ENCODE data around the gene FLOT1. TPM values are rescaled to one million over a fixed set of nuclear protein-coding genes. Genes with fewer than 3 reads are reported as not detected.

FLOT1 gene
- total and polyA plus RNA-seq, 2 donors (not counting 3 experiments of a cell fraction or from before 2014, with no cell fraction given) = 141 to 154 TPM

DNA sequence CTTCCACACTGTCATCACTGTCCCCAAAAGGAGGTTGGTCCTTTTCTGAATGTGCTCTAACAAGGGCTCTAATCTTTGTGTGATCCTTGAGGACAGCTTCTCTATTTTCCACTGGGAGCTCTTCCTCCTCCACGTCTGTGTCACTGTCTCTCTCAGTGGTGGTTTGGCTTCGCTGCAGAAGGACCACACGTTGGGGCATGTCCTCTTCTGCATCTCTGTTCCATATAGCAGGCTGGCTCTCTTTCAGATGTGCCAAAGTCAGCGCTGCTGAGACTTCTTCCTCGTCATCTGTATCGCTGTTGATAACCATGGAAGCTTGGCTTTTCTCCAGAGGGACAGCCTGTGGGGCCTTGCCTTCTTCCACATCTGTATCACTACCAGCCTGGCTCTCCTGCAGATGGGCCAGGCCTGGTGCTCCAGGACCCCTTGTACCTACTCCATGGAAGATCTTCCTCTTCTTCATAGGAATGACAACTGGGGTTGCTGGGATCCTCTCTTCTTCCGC, 30.0 kb downstream of the FLOT1 start:
- Histone ChIP-seq H3K27ac (ENCODE audit: insufficient read depth, low read depth, low read length) (no peak overlapping the region), H2AFZ (ENCODE audit: low read depth, low read length) (no peak overlapping the region), H3K9me3 (replicated peaks; ENCODE audit: control insufficient read depth, insufficient read depth, low read length) (no peaks in the 10 kb centered on the region), H3K9me1 (replicated peaks; ENCODE audit: control insufficient read depth, extremely low read depth, insufficient read depth, low read length) (no peaks in the 10 kb centered on the region), H3K36me3 (ENCODE audit: control insufficient read depth in 2 of 2, extremely low read depth in 1 of 2, insufficient read depth in 2 of 2, low read length in 2 of 2) (peaks cover 3 to 17% of the 10 kb centered on the region in 2 experiments), H3K9ac (replicated peaks; ENCODE audit: extremely low read depth, insufficient read depth, low read length) (no peak overlapping the region), H4K20me1 (replicated peaks; ENCODE audit: control insufficient read depth, extremely low read depth, insufficient read depth, low read length) (no peaks in the 10 kb centered on the region), H3K27me3 (ENCODE audit: control insufficient read depth in 2 of 2, insufficient read depth in 2 of 2, low read length in 2 of 2) (no peaks in the 10 kb centered on the region), H3K4me1 (ENCODE audit: control insufficient read depth, extremely low read depth, insufficient read depth, low read length) (peaks cover 7% of the 10 kb centered on the region), H3K4me2 (ENCODE audit: insufficient read depth, low read length) (no peak overlapping the region), H3K79me2 (ENCODE audit: control insufficient read depth, insufficient read depth, low read length) (peaks cover 5% of the 10 kb centered on the region), H3K4me3 (replicated peaks in 1 of 3; ENCODE audit: insufficient read depth in 1 of 3, low read depth in 1 of 3, low read length in 3 of 3) (no peak overlapping the region)
- DNase-seq (ENCODE audit: low read depth, low spot score) (no peak), FAIRE-seq (no peak)
- TF ChIP-seq FOS (IDR thresholded peaks at IDR 0.05; ENCODE audit: borderline replicate concordance, insufficient read depth, low read length) (no peak), GATA2 (IDR thresholded peaks at IDR 0.05; ENCODE audit: insufficient read depth, insufficient read length, low read depth, low read length) (no peak), EZH2 (IDR thresholded peaks at IDR 0.05; ENCODE audit: borderline replicate concordance, low read depth, low read length, severe bottlenecking) (no peak), POLR2A (IDR thresholded peaks at IDR 0.05; ENCODE audit: low read depth, low read length) (no peak), JUN (IDR thresholded peaks at IDR 0.05; ENCODE audit: borderline replicate concordance, insufficient read depth, insufficient read length, low read depth) (no peak), POLR2AphosphoS5 (IDR thresholded peaks at IDR 0.05; ENCODE audit: insufficient read depth, low read depth, low read length) (no peak), MYC (IDR thresholded peaks at IDR 0.05; ENCODE audit: low read depth, low read length) (no peak)
- TF ChIP-seq, protein P1, sequence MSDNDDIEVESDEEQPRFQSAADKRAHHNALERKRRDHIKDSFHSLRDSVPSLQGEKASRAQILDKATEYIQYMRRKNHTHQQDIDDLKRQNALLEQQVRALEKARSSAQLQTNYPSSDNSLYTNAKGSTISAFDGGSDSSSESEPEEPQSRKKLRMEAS (IDR thresholded peaks at IDR 0.05; ENCODE audit: insufficient read depth, insufficient read length) = no peak
- TF ChIP-seq, protein P2, sequence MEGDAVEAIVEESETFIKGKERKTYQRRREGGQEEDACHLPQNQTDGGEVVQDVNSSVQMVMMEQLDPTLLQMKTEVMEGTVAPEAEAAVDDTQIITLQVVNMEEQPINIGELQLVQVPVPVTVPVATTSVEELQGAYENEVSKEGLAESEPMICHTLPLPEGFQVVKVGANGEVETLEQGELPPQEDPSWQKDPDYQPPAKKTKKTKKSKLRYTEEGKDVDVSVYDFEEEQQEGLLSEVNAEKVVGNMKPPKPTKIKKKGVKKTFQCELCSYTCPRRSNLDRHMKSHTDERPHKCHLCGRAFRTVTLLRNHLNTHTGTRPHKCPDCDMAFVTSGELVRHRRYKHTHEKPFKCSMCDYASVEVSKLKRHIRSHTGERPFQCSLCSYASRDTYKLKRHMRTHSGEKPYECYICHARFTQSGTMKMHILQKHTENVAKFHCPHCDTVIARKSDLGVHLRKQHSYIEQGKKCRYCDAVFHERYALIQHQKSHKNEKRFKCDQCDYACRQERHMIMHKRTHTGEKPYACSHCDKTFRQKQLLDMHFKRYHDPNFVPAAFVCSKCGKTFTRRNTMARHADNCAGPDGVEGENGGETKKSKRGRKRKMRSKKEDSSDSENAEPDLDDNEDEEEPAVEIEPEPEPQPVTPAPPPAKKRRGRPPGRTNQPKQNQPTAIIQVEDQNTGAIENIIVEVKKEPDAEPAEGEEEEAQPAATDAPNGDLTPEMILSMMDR (IDR thresholded peaks at IDR 0.05; ENCODE audit: extremely low read depth in 1 of 2, insufficient read depth in 1 of 2, low read depth in 1 of 2, low read length in 2 of 2) = no peak
- no TSS peak for BruUV-seq (replicated peaks)
- ChIA-PET POLR2A (interaction anchor here (0.5 kb wide), 1 partner anchor 34 kb away, joined by 6 read pairs; no protein-coding TSS in a partner anchor), CTCF (interaction anchor here (0.5 to 2.1 kb wide), 2 partner anchors 32 to 34 kb away, joined by 4 to 11 read pairs; no protein-coding TSS in a partner anchor)
- dilution Hi-C loops (cut with MboI; ENCODE audit: extremely low pct_ligation_motif_present, low sequenced_read_pairs) (no loop called here), intact Hi-C loops (cut with micrococcal nuclease) (no loop called here)
